IPS DF 4.7 (cell line): ENCODE measurements around the gene ZBTB46.
"Not testable (repeated sequence)": the region's sequence is repeated elsewhere in the genome, so short reads cannot be mapped to it uniquely, and the experiment has no call there.

Experiments used
- DNase-seq: peaks from one replicate; pipeline ENCODE4 v3.0.0-alpha.2; 2013; ENCODE audit warnings: low spot score; ENCODE audit errors: extremely low read depth

Gene ZBTB46

GRCh38 chr20:63736893-63737694 lies 94.0 kb downstream of the ZBTB46 start:
- no peak for DNase-seq

DNA sequence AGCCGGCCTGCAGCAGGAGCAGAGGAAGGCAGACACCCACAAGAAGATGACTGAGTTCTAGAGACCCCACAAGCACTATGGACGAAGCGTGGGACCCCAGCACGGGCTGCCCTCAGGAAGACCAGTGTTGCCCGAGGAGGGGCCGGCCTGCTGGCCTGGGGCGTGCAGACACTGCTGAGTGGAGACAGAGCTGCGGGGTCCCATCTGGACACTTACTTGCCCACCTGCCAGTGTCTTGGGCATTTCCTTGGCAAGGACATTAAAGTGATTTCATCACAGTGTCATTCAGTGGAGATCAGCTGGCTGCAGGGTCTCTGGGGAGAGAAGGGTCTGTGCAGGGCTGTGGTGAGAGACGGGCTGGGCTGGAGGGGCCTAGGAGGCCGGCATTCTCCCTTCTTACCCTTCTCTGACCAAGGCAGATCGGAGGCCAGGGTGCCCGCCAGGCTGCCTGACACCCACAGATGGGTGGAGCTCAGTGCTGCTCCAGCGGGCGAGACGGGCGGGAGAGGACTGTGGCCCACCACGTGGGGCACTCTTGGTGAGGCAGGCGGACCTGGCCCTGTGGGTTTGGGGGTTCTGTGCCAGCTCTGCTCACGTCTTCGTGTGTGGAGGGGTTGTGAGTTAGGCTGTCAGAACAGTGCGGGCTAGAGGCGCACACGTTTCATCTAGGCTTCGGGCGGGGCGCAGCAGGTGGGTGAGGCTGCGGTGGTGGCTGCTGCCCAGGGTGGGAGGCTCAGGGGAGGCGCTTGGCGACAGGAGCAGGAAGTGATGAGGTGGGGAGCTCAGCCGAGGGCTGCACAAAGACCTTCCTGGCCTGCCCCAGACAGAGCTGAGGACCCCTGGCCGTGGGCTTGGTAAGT lies 95.0 kb downstream of the ZBTB46 start, which contains the start of gene LIME1:
LIME1 (plus strand) TSS at position 806 of the 860 bp plus-strand sequence. CDS start 886 bp downstream, outside the sequence.
- no peak for DNase-seq

DNA sequence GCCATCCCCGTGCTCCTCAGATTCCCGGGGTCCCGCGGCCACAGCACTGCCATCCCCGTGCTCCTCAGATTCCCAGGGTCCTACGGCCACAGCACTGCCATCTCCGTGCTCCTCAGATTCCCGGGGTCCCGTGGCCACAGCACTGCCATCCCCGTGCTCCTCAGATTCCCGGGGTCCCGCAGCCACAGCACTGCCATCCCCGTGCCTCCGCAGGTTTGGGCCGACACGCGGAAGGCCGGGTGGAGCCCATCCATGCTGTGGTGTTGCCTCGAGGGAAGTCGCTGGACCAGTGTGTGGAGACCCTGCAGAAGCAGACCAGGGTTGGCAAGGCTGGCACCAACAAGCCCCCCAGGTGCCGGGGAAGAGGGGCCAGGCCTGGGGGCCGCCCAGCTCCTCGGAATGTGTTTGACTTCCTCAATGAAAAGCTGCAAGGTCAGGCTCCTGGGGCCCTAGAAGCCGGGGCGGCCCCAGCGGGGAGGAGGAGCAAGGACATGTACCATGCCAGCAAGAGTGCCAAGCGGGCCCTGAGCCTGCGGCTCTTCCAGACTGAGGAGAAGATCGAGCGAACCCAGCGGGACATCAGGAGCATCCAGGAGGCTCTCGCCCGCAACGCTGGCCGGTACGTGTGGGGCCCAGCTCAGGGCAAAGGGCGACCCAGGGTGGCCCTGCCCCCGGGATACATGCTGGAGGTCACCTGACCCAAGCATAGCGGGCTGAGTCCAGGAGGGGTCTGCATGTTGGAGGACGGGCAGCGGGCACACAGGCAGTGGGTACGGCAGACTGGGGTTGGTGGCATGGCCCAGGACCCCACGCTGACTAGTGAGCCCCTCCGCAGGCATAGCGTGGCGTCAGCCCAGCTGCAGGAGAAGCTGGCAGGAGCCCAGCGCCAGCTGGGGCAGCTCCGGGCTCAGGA lies 95.9 kb downstream of the ZBTB46 start:
- no peak for DNase-seq

GRCh38 chr20:63734111-63734945 lies 96.7 kb downstream of the ZBTB46 start:
- no peak for DNase-seq

- no peak for DNase-seq
Observed at GRCh38 chr20:63733579-63734081, 97.4 kb downstream of the ZBTB46 start.

DNA sequence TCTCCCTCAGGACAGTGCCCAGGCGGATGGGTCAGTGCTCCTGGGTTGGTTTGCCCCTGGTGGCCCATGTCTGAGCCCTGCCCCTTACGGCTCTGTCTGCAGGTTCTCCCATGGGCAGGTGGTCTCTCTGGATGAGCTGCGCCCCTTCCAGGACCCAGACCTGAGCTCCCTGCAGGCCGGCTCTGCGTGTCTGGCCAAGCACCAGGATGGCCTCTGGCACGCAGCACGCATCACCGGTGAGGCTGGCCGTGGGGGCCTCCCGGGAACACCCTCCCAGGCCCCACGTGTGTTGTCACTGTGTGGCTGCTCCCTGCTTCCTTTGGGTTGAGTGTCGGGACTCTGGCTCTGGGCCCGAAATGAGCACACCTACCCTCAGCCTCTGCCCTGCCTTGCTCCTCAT lies 97.9 kb downstream of the ZBTB46 start:
- no peak for DNase-seq

- no peak for DNase-seq
Observed at GRCh38 chr20:63732118-63733095, 98.7 kb downstream of the ZBTB46 start.

DNA sequence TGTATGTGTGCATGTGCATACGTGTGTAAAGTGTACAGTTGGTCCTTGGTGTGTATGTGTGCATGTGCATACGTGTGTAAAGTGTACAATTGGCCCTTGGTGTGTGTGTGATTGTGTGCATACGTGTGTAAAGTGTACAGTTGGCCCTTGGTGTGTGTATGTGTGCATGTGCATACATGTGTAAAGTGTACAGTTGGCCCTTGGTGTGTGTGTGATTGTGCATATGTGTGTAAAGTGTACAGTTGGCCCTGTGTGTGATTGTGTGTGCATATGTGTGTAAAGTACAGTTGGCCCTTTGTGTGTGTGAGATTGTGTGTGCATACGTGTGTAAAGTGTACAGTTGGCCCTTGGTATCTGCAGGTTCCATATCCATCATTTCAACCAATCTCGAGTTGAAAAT lies 99.7 kb downstream of the ZBTB46 start:
- DNase-seq = no peak

DNA sequence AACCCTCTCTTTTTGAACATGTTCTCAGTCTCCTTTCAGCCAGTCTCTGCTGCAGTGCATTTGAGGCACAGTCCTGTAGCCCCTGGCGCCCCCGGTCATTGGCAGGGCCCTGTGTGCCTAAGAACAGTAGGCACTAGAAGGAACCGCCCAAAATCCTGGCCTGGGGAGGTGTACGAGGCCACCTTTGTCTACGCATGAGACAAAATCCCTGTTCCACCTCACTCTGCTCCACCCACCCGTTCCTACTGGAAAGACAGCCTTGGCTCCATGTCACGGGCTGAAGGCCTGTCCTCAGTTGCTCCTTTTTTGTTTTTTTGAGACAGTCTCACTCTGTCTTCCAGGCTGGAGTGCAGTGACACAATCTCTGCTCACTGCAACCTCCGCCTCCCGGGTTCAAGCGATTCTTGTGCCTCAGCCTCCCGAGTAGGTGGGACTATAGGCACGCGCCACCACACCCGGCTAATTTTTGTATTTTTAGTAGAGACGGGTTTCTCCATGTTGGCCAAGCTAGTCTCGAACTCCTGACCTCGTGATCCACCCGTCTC lies 100.8 kb downstream of the ZBTB46 start:
- DNase-seq = not testable (repeated sequence)

DNA sequence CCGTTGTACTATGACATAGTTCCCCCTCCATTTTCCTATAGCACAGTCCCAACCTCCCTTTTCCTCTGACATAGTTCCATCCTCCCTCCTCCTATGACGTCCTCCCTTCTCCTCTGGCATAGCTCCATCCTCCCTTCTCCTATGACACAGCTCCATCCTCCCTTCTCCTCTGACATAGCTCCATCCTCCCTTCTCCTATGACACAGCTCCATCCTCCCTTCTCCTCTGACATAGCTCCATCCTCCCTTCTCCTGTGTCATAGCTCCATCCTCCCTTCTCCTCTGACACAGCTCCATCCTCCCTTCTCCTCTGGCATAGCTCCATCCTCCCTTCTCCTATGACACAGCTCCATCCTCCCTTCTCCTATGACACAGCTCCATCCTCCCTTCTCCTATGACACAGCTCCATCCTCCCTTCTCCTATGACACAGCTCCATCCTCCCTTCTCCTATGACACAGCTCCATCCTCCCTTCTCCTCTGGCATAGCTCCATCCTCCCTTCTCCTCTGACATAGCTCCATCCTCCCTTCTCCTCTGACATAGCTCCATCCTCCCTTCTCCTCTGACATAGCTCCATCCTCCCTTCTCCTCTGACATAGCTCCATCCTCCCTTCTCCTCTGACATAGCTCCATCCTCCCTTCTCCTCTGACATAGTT lies 108.0 kb downstream of the ZBTB46 start:
- not testable (repeated sequence) for DNase-seq

GRCh38 chr20:63718996-63719395 lies 112.1 kb downstream of the ZBTB46 start:
- DNase-seq = no peak

DNA sequence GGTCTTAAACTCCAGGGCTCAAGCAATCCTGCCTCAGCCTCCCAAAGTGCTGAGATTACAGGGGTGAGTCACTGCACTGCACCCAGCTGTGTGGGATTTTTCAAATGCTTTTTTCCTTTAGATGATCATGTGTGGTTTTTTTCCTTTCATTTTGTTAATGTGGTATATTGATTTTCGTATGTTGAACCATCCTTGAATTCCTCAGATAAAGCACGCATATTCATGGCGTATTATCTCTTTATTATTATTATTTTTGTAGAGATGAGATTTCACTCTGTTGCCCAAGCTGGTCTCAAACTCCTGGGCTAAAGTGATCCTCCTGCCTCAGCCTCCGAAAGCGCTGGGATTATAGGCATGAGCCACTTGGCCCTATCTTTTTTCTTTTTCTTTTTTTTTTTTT lies 116.2 kb downstream of the ZBTB46 start:
- no peak for DNase-seq

DNA sequence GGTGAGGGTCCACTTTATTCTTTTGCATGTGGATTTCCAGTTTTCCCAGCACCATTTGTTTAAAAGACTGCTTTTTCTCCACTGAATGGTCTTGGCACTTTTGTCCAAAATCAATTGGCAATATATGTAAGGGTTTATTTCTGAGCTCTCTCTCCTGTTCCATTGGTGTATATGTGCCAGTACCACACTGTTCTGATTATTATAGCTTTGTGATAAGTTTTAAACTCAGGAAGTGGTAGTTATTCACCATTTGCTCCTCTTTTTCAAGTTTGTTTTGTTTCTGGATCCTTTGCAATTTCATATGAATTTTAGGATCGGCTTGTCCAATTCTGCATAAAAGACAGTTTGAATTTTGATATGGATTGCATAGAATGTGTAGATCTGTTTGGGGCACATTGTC lies 118.9 kb downstream of the ZBTB46 start:
- DNase-seq = no peak

GRCh38 chr20:63711085-63711645 lies 119.9 kb downstream of the ZBTB46 start:
- DNase-seq = no peak

GRCh38 chr20:63709149-63709527 lies 121.9 kb downstream of the ZBTB46 start:
- DNase-seq = no peak

- no peak for DNase-seq
Observed at GRCh38 chr20:63708301-63709148, 122.5 kb downstream of the ZBTB46 start.
